Urinary bladder (tissue), 4 donors: ENCODE measurements around the gene ACP4. TPM values are rescaled to one million over a fixed set of nuclear protein-coding genes. Genes with fewer than 3 reads are reported as not detected.

Experiments
- DNase-seq: peaks from one replicate; pipeline ENCODE4 v3.0.0-alpha.2; 2015; ENCODE audit errors: extremely low spot score
- H3K27ac ChIP-seq: one replicate; pipeline ENCODE4 v1.5.1; 2013; ENCODE audit warnings: low read depth, mild to moderate bottlenecking, moderate library complexity
- H3K36me3 ChIP-seq: one replicate; pipeline ENCODE4 v1.6.1; 2013; ENCODE audit warnings: mild to moderate bottlenecking, moderate library complexity; ENCODE audit not compliant: insufficient read depth
- H3K4me1 ChIP-seq: one replicate; pipeline ENCODE4 v1.6.1; 2013; ENCODE audit warnings: mild to moderate bottlenecking, moderate library complexity; ENCODE audit not compliant: insufficient read depth
- H3K4me3 ChIP-seq: one replicate; pipeline ENCODE4 v1.5.1; 2013; ENCODE audit warnings: low read depth, low read length
- WGBS: extraction: QIAGEN DNeasy Blood & Tissue Kit; methylation state at CpG from one replicate; pipeline ENCODE4 v1.1.7; 2013; 5-methylcytosine and 5-hydroxymethylcytosine counted together
- polyA plus RNA-seq: library from polyadenylated mRNA; stranded (reverse); fragments of 200-250 nt; gene quantifications from one replicate; pipeline ENCODE4 v1.2.3, GENCODE V29; 2013
- total RNA-seq: library from RNA; depleted of rRNA; stranded (reverse); fragments of >200 nt; gene quantifications from one replicate; pipeline ENCODE4 v1.2.3, GENCODE V29; 2014
- donor health status: healthy with polysubstance abuse.
- donor health status: healthy.

The ACP4 gene
- total and polyA plus RNA-seq, 2 donors, result not detected

GRCh38 chr19:50815439-50815838 lies 25.2 kb downstream of the ACP4 start:
- WGBS, result 78% methylated on average over 1 of the region's 1 CpG
- Histone ChIP-seq H3K4me3 (no peak overlapping the region), H3K4me1 (no peaks in the 10 kb centered on the region), H3K27ac (no peak overlapping the region), H3K36me3 (no peaks in the 10 kb centered on the region)
- DNase-seq, result no peak

GRCh38 chr19:50817941-50818858 lies 28.0 kb downstream of the ACP4 start:
- H3K4me3 ChIP-seq, result no peak overlapping the region
- no peaks in the 10 kb centered on the region for H3K4me1 ChIP-seq
- DNase-seq, result no peak
- no peak overlapping the region for H3K27ac ChIP-seq
- H3K36me3 ChIP-seq, result no peaks in the 10 kb centered on the region
- WGBS, result 6% methylated on average over 52 of the region's 52 CpGs

GRCh38 chr19:50818859-50819472 lies 28.8 kb downstream of the ACP4 start:
- Histone ChIP-seq H3K4me3 (no peak overlapping the region), H3K27ac (no peak overlapping the region), H3K4me1 (no peaks in the 10 kb centered on the region), H3K36me3 (no peaks in the 10 kb centered on the region)
- 70% methylated on average over 12 of the region's 12 CpGs for WGBS
- no peak for DNase-seq

- Histone ChIP-seq H3K27ac (no peak overlapping the region), H3K4me3 (no peak overlapping the region), H3K36me3 (no peaks in the 10 kb centered on the region), H3K4me1 (no peaks in the 10 kb centered on the region)
- no peak for DNase-seq
- WGBS, result 31% methylated on average over 8 of the region's 8 CpGs
These were observed 29.4 kb downstream of the ACP4 start for GRCh38 chr19:50819636-50820035.

GRCh38 chr19:50820086-50820485 lies 29.9 kb downstream of the ACP4 start:
- no peak overlapping the region for H3K4me3 ChIP-seq
- no peak for DNase-seq
- H3K27ac ChIP-seq, result no peak overlapping the region
- 11% methylated on average over 15 of the region's 15 CpGs for WGBS
- H3K4me1 ChIP-seq, result no peaks in the 10 kb centered on the region
- no peaks in the 10 kb centered on the region for H3K36me3 ChIP-seq

GRCh38 chr19:50820549-50821247 lies 30.5 kb downstream of the ACP4 start:
- Histone ChIP-seq H3K4me3 (no peak overlapping the region), H3K36me3 (no peaks in the 10 kb centered on the region)
- 4% methylated on average over 21 of the region's 21 CpGs for WGBS

GRCh38 chr19:50821248-50821612 lies 31.0 kb downstream of the ACP4 start:
- H3K4me3 ChIP-seq, result no peak overlapping the region
- H3K4me1 ChIP-seq, result no peaks in the 10 kb centered on the region
- WGBS, result 61% methylated on average over 4 of the region's 4 CpGs
- H3K27ac ChIP-seq, result no peak overlapping the region
- no peaks in the 10 kb centered on the region for H3K36me3 ChIP-seq
- no peak for DNase-seq

More at GRCh38 chr19:50820549-50821247, 30.5 kb downstream of the ACP4 start:
- no peak for DNase-seq
- H3K4me1 ChIP-seq, result no peaks in the 10 kb centered on the region
- H3K27ac ChIP-seq, result no peak overlapping the region

- 60% methylated on average over 8 of the region's 8 CpGs for WGBS
- DNase-seq, result no peak
- H3K4me3 ChIP-seq, result no peak overlapping the region
- no peaks in the 10 kb centered on the region for H3K4me1 ChIP-seq
- no peak overlapping the region for H3K27ac ChIP-seq
- no peaks in the 10 kb centered on the region for H3K36me3 ChIP-seq
These were observed 31.4 kb downstream of the ACP4 start for GRCh38 chr19:50821622-50822021.

- Histone ChIP-seq H3K36me3 (no peaks in the 10 kb centered on the region), H3K27ac (no peak overlapping the region), H3K4me1 (no peaks in the 10 kb centered on the region), H3K4me3 (no peak overlapping the region)
- DNase-seq, result no peak
- WGBS, result 77% methylated on average over 7 of the region's 7 CpGs
These were observed 32.5 kb downstream of the ACP4 start for GRCh38 chr19:50822661-50823208.

- no peaks in the 10 kb centered on the region for H3K4me1 ChIP-seq
- no peak for DNase-seq
- H3K4me3 ChIP-seq, result no peak within 1 kb of the TSS
- H3K36me3 ChIP-seq, result no peaks in the 10 kb centered on the region
- H3K27ac ChIP-seq, result no peak within 1 kb of the TSS
- WGBS, result 54% methylated on average over 14 of the region's 14 CpGs
These were observed 33.3 kb downstream of the ACP4 start, which contains the start of gene KLK1 for GRCh38 chr19:50823389-50824042. TSS of gene KLK1 (minus strand) at chr19:50823787. CDS start at chr19:50823748, 39 bp downstream.

- Histone ChIP-seq H3K36me3 (no peaks in the 10 kb centered on the region), H3K27ac (no peak overlapping the region), H3K4me3 (no peak overlapping the region), H3K4me1 (no peaks in the 10 kb centered on the region)
- 80% methylated on average over 43 of the region's 43 CpGs for WGBS
- DNase-seq, result no peak
These were observed 36.5 kb downstream of the ACP4 start for GRCh38 chr19:50826492-50827240.

- Histone ChIP-seq H3K27ac (no peak overlapping the region), H3K36me3 (no peaks in the 10 kb centered on the region), H3K4me3 (no peak overlapping the region), H3K4me1 (no peaks in the 10 kb centered on the region)
- 79% methylated on average over 14 of the region's 14 CpGs for whole genome bisulfite sequencing
- DNase-seq, result no peak
These were observed 37.3 kb downstream of the ACP4 start for GRCh38 chr19:50827476-50827875.
